Renal cortical epithelial cell (primary cell): ENCODE results near the gene MICAL3. TPM values are rescaled to one million over a fixed set of nuclear protein-coding genes. Genes with fewer than 3 reads are reported as not detected.

Experiments used
- DNase-seq: peaks from one replicate; pipeline ENCODE4 v3.0.0-alpha.2; 2011; ENCODE audit warnings: low read depth
- total RNA-seq: library from RNA; depleted of rRNA; stranded (reverse); fragments of >200 nt; gene quantifications from 2 replicates; pipeline ENCODE4 v1.2.3, GENCODE V29; 2014

The MICAL3 gene
- total RNA-seq, 1 donor from 2014 or later, result 132 TPM

- no peak for DNase-seq
Measured at GRCh38 chr22:17822087-17822486, 202.3 kb downstream of the MICAL3 start.

- DNase-seq, result no peak
Measured at GRCh38 chr22:17820879-17821439, 203.4 kb downstream of the MICAL3 start.

GRCh38 chr22:17818649-17819048, 205.7 kb downstream of the MICAL3 start:
- DNase-seq, result no peak

GRCh38 chr22:17818180-17818579, 206.2 kb downstream of the MICAL3 start:
- no peak for DNase-seq

- no peak for DNase-seq
Measured at GRCh38 chr22:17817511-17818065, 206.8 kb downstream of the MICAL3 start.

GRCh38 chr22:17817079-17817478, 207.3 kb downstream of the MICAL3 start:
- DNase-seq, result no peak

- no peak for DNase-seq
Measured at GRCh38 chr22:17816649-17817048, 207.7 kb downstream of the MICAL3 start.

GRCh38 chr22:17815703-17816254, 208.6 kb downstream of the MICAL3 start:
- DNase-seq, result no peak

- no peak for DNase-seq
Measured at GRCh38 chr22:17814830-17815229, 209.5 kb downstream of the MICAL3 start.

GRCh38 chr22:17814084-17814483, 210.3 kb downstream of the MICAL3 start:
- no peak for DNase-seq

- no peak for DNase-seq
Measured at GRCh38 chr22:17811119-17811518, 213.2 kb downstream of the MICAL3 start.

- no peak for DNase-seq
Measured at GRCh38 chr22:17810570-17811116, 213.7 kb downstream of the MICAL3 start.

- DNase-seq, result no peak
Measured at GRCh38 chr22:17808693-17809403, 215.5 kb downstream of the MICAL3 start.

GRCh38 chr22:17807578-17808410, 216.6 kb downstream of the MICAL3 start:
- DNase-seq, result peak; percentile 11

GRCh38 chr22:17807086-17807485, 217.3 kb downstream of the MICAL3 start:
- no peak for DNase-seq

GRCh38 chr22:17806437-17806836, 217.9 kb downstream of the MICAL3 start:
- peak; percentile 51 for DNase-seq

- no peak for DNase-seq
Measured at GRCh38 chr22:17804331-17805080, 219.9 kb downstream of the MICAL3 start.

GRCh38 chr22:17803609-17804270, 220.6 kb downstream of the MICAL3 start:
- DNase-seq, result no peak

- DNase-seq, result no peak
Measured at GRCh38 chr22:17802822-17803221, 221.5 kb downstream of the MICAL3 start.

GRCh38 chr22:17802411-17802810, 221.9 kb downstream of the MICAL3 start:
- DNase-seq, result no peak
